ENCODE data around the gene OR6S1. TPM values are rescaled to one million over a fixed set of nuclear protein-coding genes. Genes with fewer than 3 reads are reported as not detected.
A peak's percentile ranks its signal among the peaks of the same experiment; 100 is the strongest.

Gene OR6S1
- total RNA-seq, 1 donor = not detected

- peak; percentile 76 for DNase-seq (ENCODE audit: low read depth)
- peak overlapping the region; percentile 61 for H3K4me3 ChIP-seq (ENCODE audit: low read depth, low read length)
- TF ChIP-seq CTCF (IDR thresholded peaks at IDR 0.05; ENCODE audit: insufficient read depth, low read length) = no peak
Measured at GRCh38 chr14:20631023-20631879, 10.2 kb downstream of the OR6S1 start.

GRCh38 chr14:20630340-20631022 lies 11.0 kb downstream of the OR6S1 start:
- DNase-seq (ENCODE audit: low read depth) = peak; percentile 40
- H3K4me3 ChIP-seq (ENCODE audit: low read depth, low read length) = peak overlapping the region; percentile 61
- no peak for TF ChIP-seq CTCF (IDR thresholded peaks at IDR 0.05; ENCODE audit: insufficient read depth, low read length)

GRCh38 chr14:20628063-20628854 lies 13.2 kb downstream of the OR6S1 start:
- TF ChIP-seq CTCF (IDR thresholded peaks at IDR 0.05; ENCODE audit: insufficient read depth, low read length) = no peak
- DNase-seq (ENCODE audit: low read depth) = no peak
- H3K4me3 ChIP-seq (ENCODE audit: low read depth, low read length) = no peak overlapping the region

- TF ChIP-seq CTCF (IDR thresholded peaks at IDR 0.05; ENCODE audit: insufficient read depth, low read length) = no peak
Measured at GRCh38 chr14:20627346-20628027, 14.0 kb downstream of the OR6S1 start.

GRCh38 chr14:20626274-20626673 lies 15.2 kb downstream of the OR6S1 start:
- DNase-seq (ENCODE audit: low read depth) = no peak
- H3K4me3 ChIP-seq (ENCODE audit: low read depth, low read length) = no peak overlapping the region
- no peak for TF ChIP-seq CTCF (IDR thresholded peaks at IDR 0.05; ENCODE audit: insufficient read depth, low read length)

More at GRCh38 chr14:20627346-20628027, 14.0 kb downstream of the OR6S1 start:
- H3K4me3 ChIP-seq (ENCODE audit: low read depth, low read length) = no peak overlapping the region
- DNase-seq (ENCODE audit: low read depth) = peak; percentile 27

- DNase-seq (ENCODE audit: low read depth) = peak; percentile 65
- peak overlapping the region; percentile 62 for H3K4me3 ChIP-seq (ENCODE audit: low read depth, low read length)
- no peak for TF ChIP-seq CTCF (IDR thresholded peaks at IDR 0.05; ENCODE audit: insufficient read depth, low read length)
Measured at GRCh38 chr14:20624495-20625070, 16.9 kb downstream of the OR6S1 start.
